Nephron (organoid): ENCODE data around the gene BMAL1.
"Not testable (repeated sequence)": the region's sequence is repeated elsewhere in the genome, so short reads cannot be mapped to it uniquely, and the experiment has no call there.

Experiments used
- H3K27ac Mint-ChIP-seq, 3 experiments: 2 replicates each; pipeline ENCODE4 v1.8.0; 2020; ENCODE audit warnings: mixed read lengths in 3 of 3, mild to moderate bottlenecking in 2 of 3, moderate library complexity in 1 of 3
- H3K27me3 Mint-ChIP-seq: 2 replicates; pipeline ENCODE4 v1.8.0; 2021; ENCODE audit warnings: low read depth, mild to moderate bottlenecking, moderate library complexity, mixed read lengths
- H3K36me3 Mint-ChIP-seq: 2 replicates; pipeline ENCODE4 v1.8.0; 2020; ENCODE audit warnings: low read depth, mixed read lengths
- H3K4me1 Mint-ChIP-seq: 2 replicates; pipeline ENCODE4 v1.8.0; 2020; ENCODE audit warnings: mixed read lengths
- H3K4me3 Mint-ChIP-seq, 3 experiments: 2 replicates each; pipeline ENCODE4 v1.8.0; 2020; ENCODE audit warnings: mild to moderate bottlenecking in 3 of 3, mixed read lengths in 3 of 3, moderate library complexity in 2 of 3
- H3K9me3 Mint-ChIP-seq: 2 replicates; pipeline ENCODE4 v1.8.0; 2020; ENCODE audit warnings: mixed read lengths
- TF ChIP-seq, protein P1 (sequence below), 3 experiments: fragments of 200-600 bp; sonication (generic); IDR thresholded peaks; one replicate each; pipeline ENCODE4 v1.5.0; 2021; ENCODE audit warnings: antibody characterized with exemption in 3 of 3; ENCODE audit not compliant: unreplicated experiment in 3 of 3

Gene BMAL1

DNA sequence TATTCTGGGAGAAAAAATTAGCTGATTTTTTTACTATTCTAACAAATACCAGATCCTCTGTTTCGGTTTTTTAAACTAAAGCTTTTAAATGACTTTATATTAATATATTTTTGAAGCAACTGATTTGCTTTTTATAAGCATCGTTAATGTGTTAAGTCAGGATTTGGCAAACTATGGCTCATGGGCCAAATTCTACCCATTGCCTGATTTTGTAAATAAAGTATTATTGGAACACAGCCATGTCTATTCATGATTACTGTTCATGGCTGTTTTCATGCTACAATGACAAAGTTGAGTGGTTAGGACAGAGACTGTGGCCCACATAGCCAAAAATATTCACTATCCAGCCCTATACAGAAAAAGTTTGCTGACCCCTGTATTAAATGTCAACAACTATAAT lies 155.8 kb downstream of the BMAL1 start:
- Mint-ChIP-seq H3K4me3 (no peak overlapping the region), H3K9me3 (peaks cover 14% of the 10 kb centered on the region), H3K36me3 (peaks cover 30% of the 10 kb centered on the region), H3K27ac (no peak overlapping the region), H3K27me3 (no peaks in the 10 kb centered on the region), H3K4me1 (peaks cover 6% of the 10 kb centered on the region)
- TF ChIP-seq, protein P1, sequence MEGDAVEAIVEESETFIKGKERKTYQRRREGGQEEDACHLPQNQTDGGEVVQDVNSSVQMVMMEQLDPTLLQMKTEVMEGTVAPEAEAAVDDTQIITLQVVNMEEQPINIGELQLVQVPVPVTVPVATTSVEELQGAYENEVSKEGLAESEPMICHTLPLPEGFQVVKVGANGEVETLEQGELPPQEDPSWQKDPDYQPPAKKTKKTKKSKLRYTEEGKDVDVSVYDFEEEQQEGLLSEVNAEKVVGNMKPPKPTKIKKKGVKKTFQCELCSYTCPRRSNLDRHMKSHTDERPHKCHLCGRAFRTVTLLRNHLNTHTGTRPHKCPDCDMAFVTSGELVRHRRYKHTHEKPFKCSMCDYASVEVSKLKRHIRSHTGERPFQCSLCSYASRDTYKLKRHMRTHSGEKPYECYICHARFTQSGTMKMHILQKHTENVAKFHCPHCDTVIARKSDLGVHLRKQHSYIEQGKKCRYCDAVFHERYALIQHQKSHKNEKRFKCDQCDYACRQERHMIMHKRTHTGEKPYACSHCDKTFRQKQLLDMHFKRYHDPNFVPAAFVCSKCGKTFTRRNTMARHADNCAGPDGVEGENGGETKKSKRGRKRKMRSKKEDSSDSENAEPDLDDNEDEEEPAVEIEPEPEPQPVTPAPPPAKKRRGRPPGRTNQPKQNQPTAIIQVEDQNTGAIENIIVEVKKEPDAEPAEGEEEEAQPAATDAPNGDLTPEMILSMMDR (IDR thresholded peaks at IDR 0.05; ENCODE audit: unreplicated experiment in 3 of 3) = no peak

- Mint-ChIP-seq H3K27ac (no peak overlapping the region), H3K27me3 (no peaks in the 10 kb centered on the region), H3K4me3 (no peak overlapping the region), H3K36me3 (peaks cover 20% of the 10 kb centered on the region), H3K4me1 (peaks cover 6% of the 10 kb centered on the region), H3K9me3 (peaks cover 5% of the 10 kb centered on the region)
- TF ChIP-seq, protein P1 (IDR thresholded peaks at IDR 0.05; ENCODE audit: unreplicated experiment in 3 of 3) = no peak
Measured at GRCh38 chr11:13434247-13435205, 156.9 kb downstream of the BMAL1 start.

DNA sequence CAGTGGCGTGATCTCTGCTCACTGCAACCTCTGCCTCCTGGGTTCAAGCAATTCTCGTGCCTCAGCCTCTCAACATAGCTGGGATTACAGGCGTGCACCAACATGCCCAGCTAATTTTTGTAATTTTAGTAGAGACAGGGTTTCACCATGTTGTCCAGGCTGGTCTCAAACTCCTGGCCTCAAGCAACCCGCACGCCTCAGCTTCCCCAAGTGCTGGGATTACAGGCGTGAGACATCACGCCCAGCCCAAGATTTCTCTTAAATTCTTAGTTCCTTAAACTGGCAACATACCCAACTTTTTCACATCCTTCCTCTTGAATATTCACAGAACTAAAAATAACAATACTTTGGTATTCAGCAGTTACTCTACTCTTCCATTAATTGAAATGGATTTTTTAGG lies 159.2 kb downstream of the BMAL1 start:
- not testable (repeated sequence) for H3K9me3 Mint-ChIP-seq, H3K4me3 Mint-ChIP-seq, H3K27me3 Mint-ChIP-seq, H3K27ac Mint-ChIP-seq, H3K36me3 Mint-ChIP-seq, H3K4me1 Mint-ChIP-seq
